Upper lobe of right lung (tissue), 1 donor: ENCODE data around the gene KCMF1. TPM values are rescaled to one million over a fixed set of nuclear protein-coding genes. Genes with fewer than 3 reads are reported as not detected.
"Not testable (repeated sequence)": the region's sequence is repeated elsewhere in the genome, so short reads cannot be mapped to it uniquely, and the experiment has no call there.

Experiments
- ATAC-seq: fragments of 200-7000 bp; cut with Tn5 transposase; one replicate; pipeline ENCODE4 v1.9.1; 2020; ENCODE audit warnings: mild to moderate bottlenecking, moderate library complexity
- DNase-seq: peaks from one replicate; pipeline ENCODE4 v3.0.0-alpha.2; 2020
- H3K27ac ChIP-seq: fragments of 200-600 bp; one replicate; pipeline ENCODE4 v1.8.0; 2022
- H3K27me3 ChIP-seq: fragments of 200-600 bp; one replicate; pipeline ENCODE4 v1.8.0; 2022; ENCODE audit warnings: mild to moderate bottlenecking
- H3K36me3 ChIP-seq: fragments of 200-600 bp; one replicate; pipeline ENCODE4 v1.8.0; 2022
- H3K4me1 ChIP-seq: fragments of 200-600 bp; one replicate; pipeline ENCODE4 v1.8.0; 2022
- H3K4me3 ChIP-seq: fragments of 200-600 bp; one replicate; pipeline ENCODE4 v1.8.0; 2022; ENCODE audit warnings: mild to moderate bottlenecking
- H3K9me3 ChIP-seq: fragments of 200-600 bp; one replicate; pipeline ENCODE4 v1.8.0; 2022
- intact Hi-C: fragments of 100-400 bp; cut with DNase I; formaldehyde crosslinking; loops from one replicate; pipeline ENCODE4 v1.11.0; 2022
- total RNA-seq: library from RNA; stranded (reverse); fragmentation: NEBNext Ultra II Directional; extraction: Animal tissue kit (Norgen Biotek cat#: 25700); gene quantifications from one replicate; pipeline ENCODE4 v1.2.1, GENCODE V29; 2021
- TF ChIP-seq, protein P1 (sequence below): fragments of 200-600 bp; IDR thresholded peaks from one replicate; pipeline ENCODE4 v1.8.0; 2022; ENCODE audit warnings: antibody characterized with exemption
- donor health status: DM: no; HTN: yes; CAD: no; lungs with severe emphysema.

Gene KCMF1
- total RNA-seq, 1 donor from 2014 or later: 72.9 TPM

DNA sequence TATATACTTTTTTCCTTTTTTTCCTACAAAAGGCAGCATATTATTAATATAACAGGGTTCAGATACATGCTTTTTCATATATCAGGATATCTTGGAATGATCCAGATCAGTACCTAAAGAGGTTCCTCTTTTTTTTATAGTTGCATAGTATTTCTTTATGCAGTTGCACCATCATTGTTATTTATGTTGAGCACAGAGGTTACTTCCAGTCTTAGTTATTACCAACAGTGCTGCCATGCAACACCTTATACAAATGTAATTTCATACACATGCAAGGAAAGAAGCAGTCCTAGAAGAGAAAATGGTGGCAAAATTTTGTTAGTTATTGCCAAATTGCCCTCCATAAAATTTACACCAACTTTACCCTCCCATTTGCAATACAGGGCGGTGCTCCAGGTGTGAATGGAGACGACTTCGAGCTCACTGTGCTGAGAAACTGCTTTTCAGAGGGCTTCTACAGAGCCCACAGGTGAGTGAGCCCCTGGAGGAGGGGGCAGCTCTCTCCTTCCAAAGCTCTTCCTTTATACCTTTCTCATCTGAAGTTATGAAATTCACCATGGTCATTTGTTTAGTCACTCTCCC, 30.0 kb upstream of the KCMF1 start:
- ATAC-seq (peak; percentile 19), DNase-seq (no peak)
- no peaks in the 10 kb centered on the region for H3K27me3 ChIP-seq
- H3K27ac ChIP-seq: no peak overlapping the region
- H3K4me1 ChIP-seq: peaks cover 3% of the 10 kb centered on the region
- no peaks in the 10 kb centered on the region for H3K36me3 ChIP-seq
- no peaks in the 10 kb centered on the region for H3K9me3 ChIP-seq
- TF ChIP-seq, protein P1, sequence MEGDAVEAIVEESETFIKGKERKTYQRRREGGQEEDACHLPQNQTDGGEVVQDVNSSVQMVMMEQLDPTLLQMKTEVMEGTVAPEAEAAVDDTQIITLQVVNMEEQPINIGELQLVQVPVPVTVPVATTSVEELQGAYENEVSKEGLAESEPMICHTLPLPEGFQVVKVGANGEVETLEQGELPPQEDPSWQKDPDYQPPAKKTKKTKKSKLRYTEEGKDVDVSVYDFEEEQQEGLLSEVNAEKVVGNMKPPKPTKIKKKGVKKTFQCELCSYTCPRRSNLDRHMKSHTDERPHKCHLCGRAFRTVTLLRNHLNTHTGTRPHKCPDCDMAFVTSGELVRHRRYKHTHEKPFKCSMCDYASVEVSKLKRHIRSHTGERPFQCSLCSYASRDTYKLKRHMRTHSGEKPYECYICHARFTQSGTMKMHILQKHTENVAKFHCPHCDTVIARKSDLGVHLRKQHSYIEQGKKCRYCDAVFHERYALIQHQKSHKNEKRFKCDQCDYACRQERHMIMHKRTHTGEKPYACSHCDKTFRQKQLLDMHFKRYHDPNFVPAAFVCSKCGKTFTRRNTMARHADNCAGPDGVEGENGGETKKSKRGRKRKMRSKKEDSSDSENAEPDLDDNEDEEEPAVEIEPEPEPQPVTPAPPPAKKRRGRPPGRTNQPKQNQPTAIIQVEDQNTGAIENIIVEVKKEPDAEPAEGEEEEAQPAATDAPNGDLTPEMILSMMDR: no peak
- intact Hi-C loops: no loop called here
- H3K4me3 ChIP-seq: no peak overlapping the region

DNA sequence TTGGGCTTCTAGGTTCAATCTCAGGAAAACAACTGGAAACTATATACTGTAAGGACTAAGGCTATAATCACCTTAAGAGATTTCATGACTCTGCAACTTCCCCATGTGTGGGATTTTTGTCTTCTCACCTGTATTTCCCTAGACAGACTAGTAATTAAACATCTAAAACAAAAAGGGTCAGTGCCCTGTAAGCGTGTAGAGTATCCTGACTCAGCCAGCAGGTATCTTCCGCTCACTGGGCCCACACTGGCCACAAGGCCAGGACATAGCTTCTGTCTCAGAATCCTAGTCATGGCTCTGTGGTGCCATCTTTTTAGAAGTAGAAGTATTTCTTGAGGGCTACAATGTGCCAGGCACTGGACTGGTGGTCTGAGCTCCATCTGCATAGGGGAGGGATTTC, 28.8 kb upstream of the KCMF1 start:
- TF ChIP-seq, protein P1: no peak
- intact Hi-C loops: no loop called here
- Histone ChIP-seq H3K36me3 (no peaks in the 10 kb centered on the region), H3K4me3 (no peak overlapping the region), H3K27me3 (no peaks in the 10 kb centered on the region), H3K27ac (no peak overlapping the region), H3K9me3 (no peaks in the 10 kb centered on the region), H3K4me1 (peaks cover 3% of the 10 kb centered on the region)
- DNase-seq: no peak
- no peak for ATAC-seq

DNA sequence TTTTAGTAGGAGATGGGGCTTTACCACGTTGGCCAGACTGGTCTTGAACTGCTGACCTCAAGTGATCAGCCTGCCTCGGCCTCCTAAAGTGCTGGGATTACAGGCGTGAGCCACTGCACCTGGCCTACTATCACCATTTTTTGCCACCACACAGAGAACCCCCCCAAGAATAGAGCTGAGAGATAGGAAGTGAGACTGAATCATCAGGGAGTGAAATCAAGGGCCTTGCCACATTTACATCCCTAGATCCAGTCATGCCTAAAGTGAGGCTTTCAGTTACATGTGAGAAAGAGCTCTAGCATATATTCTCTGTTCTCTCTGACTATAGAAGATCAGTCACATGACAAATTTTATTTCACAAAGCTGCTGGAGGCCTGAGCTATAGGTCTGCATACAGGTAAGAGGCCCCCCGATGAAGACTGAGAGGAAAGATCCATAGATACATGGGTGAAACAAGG, 28.0 kb upstream of the KCMF1 start:
- intact Hi-C loops: no loop called here
- TF ChIP-seq, protein P1: no peak
- H3K9me3 ChIP-seq: no peaks in the 10 kb centered on the region

GRCh38 chr2:84944295-84944909, 26.6 kb upstream of the KCMF1 start:
- no peak overlapping the region for H3K4me3 ChIP-seq
- intact Hi-C loops: no loop called here
- no peaks in the 10 kb centered on the region for H3K9me3 ChIP-seq
- H3K27me3 ChIP-seq: no peaks in the 10 kb centered on the region
- peaks cover 3% of the 10 kb centered on the region for H3K4me1 ChIP-seq
- no peaks in the 10 kb centered on the region for H3K36me3 ChIP-seq
- ATAC-seq (no peak), DNase-seq (no peak)
- no peak overlapping the region for H3K27ac ChIP-seq
- TF ChIP-seq, protein P1: no peak

More for the DNA sequence above, 28.0 kb upstream of the KCMF1 start:
- no peak for ATAC-seq
- Histone ChIP-seq H3K4me3 (no peak overlapping the region), H3K27me3 (no peaks in the 10 kb centered on the region), H3K4me1 (peaks cover 3% of the 10 kb centered on the region), H3K36me3 (no peaks in the 10 kb centered on the region), H3K27ac (no peak overlapping the region)
- DNase-seq: no peak

- H3K4me1 ChIP-seq, H3K4me3 ChIP-seq, H3K27ac ChIP-seq, DNase-seq, intact Hi-C loops, ATAC-seq, H3K9me3 ChIP-seq, H3K27me3 ChIP-seq, H3K36me3 ChIP-seq: not testable (repeated sequence)
Measured at GRCh38 chr2:84945838-84946203, 25.1 kb upstream of the KCMF1 start.

DNA sequence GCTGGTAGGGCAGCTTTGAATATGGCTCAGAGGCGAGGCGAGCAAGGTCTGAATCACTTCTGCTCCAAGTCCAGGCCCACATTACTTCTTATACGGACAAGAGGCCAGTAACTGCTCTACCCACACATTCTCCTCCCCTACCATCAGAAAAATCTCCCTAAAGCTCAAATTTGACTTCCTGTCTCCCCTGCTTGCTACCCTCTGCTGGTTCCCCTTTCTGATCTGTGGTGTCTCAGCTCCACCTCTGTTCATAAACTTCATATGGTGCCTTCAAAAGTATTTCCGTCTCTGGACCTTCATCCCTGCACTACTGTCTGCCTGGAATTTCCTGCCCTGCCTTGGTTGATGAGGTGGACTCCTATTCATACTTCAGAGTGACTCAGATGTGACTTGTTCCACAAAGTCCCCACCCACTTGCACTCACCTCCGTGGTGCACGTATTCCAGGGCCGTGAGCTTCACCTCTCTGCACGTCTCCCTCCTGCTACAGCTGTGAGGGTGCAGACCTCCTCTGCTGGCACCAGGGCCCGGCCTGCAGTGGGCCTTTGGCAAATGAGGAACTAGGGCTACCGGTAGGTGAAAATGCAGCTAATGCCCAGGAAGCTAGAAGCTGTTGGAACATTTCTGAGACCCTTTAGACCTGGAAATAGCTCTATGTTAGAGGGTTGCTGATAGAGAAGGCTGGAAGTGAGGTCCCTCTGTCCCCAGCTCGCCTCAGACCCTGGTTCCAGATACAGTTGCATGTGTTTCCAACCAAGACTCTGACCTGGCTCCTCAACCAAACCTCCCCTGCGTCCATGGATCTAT, 24.6 kb upstream of the KCMF1 start:
- TF ChIP-seq, protein P1: no peak
- peaks cover 3% of the 10 kb centered on the region for H3K4me1 ChIP-seq
- peak overlapping the region; percentile 24 for H3K27ac ChIP-seq
- no peaks in the 10 kb centered on the region for H3K9me3 ChIP-seq
- no peaks in the 10 kb centered on the region for H3K36me3 ChIP-seq
- intact Hi-C loops: no loop called here
- H3K27me3 ChIP-seq: no peaks in the 10 kb centered on the region
- ATAC-seq: peak; percentile 85
- DNase-seq: no peak
- no peak overlapping the region for H3K4me3 ChIP-seq
